ENCODE measurements around the gene MCCC1. TPM values are rescaled to one million over a fixed set of nuclear protein-coding genes. Genes with fewer than 3 reads are reported as not detected.

Gene MCCC1
- total and polyA plus RNA-seq, 10 of the 15 experiments (the other 5 are each of a cell fraction or from before 2014, with no cell fraction given), result 35.0 to 71.7 (median 47.0) TPM

DNA sequence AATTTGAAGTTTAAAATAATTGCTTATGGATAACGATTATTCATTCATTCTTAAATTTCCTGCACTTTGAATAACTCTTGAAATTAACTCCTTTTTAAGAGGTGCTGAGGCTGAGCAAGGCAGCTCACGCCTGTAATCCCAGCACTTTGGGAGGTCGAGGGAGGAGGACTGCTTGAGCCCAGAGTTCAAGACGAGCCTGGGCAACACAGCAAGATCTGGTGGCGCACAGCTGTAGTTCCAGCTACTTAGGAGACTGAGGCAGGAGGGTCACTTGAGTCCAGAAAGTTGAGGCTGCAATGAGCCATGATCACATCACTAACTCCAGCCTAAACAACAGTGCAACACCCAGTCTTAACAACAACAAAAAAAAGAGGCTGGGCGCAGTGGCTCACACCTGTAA is 126.9 kb downstream of the MCCC1 start:
- Histone ChIP-seq H3K9me3 (replicated peaks; ENCODE audit: control insufficient read depth, insufficient read depth, low read length) (no peaks in the 10 kb centered on the region; the same call in 2 of the 3 replicates), H3K4me2 (ENCODE audit: control insufficient read depth, insufficient read depth) (no peak overlapping the region), H3K36me3 (ENCODE audit: control insufficient read depth in 2 of 2, insufficient read depth in 2 of 2, low read length in 1 of 2) (no peaks in the 10 kb centered on the region), H3K27me3 (replicated peaks in 1 of 2; ENCODE audit: control insufficient read depth in 2 of 2, insufficient read depth in 2 of 2, low read length in 1 of 2) (no peaks in the 10 kb centered on the region), H4K20me1 (ENCODE audit: control insufficient read depth, insufficient read depth) (no peaks in the 10 kb centered on the region), H3K4me3 (no peak overlapping the region), H3K9ac (ENCODE audit: control insufficient read depth, insufficient read depth, low read length) (no peak overlapping the region), H3K4me1 (ENCODE audit: control insufficient read depth, insufficient read depth, low read length) (peaks cover 21% of the 10 kb centered on the region), H2AFZ (ENCODE audit: control insufficient read depth, low read depth, low read length) (no peak overlapping the region), H3K79me2 (ENCODE audit: control insufficient read depth, insufficient read depth, low read length) (peaks cover 73% of the 10 kb centered on the region), H3K27ac (ENCODE audit: control insufficient read depth, insufficient read depth) (no peak overlapping the region)
- ChIA-PET RAD21 (ENCODE audit: unreplicated experiment) (interaction anchor here (1.3 kb wide), 1 partner anchor 12 kb away, joined by 4 read pairs; no protein-coding TSS in a partner anchor), SMC1A (ENCODE audit: uncharacterized antibody, unreplicated experiment) (interaction anchor here (1.3 kb wide), 1 partner anchor 58 kb away, joined by 6 read pairs; no protein-coding TSS in a partner anchor), CTCF (interaction anchor here (1.2 kb wide), 1 partner anchor 64 kb away, joined by 3 read pairs; no protein-coding TSS in a partner anchor), POLR2A (interaction anchor here (0.6 to 1.7 kb wide), 2 partner anchors 36 to 437 kb away, joined by 4 to 6 read pairs; no protein-coding TSS in a partner anchor)
- ATAC-seq (no peak), FAIRE-seq (no peak), DNase-seq (ENCODE audit: low read depth, low spot score) (no peak)
- intact Hi-C loops (cut with micrococcal nuclease; ENCODE audit: unreplicated experiment), result loop anchor here (10.0 kb wide), 1 partner anchor 582 kb away; the partner anchor contains the start of gene KLHL6
- BruUV-seq (replicated peaks), result no TSS peak
- 97% methylated on average over 6 of the region's 6 CpGs for WGBS (ENCODE audit: insufficient coverage, insufficient replicate concordance, low lambda C conversion rate, missing lambda C conversion rate)
- no peak for TF ChIP-seq JUND (IDR thresholded peaks at IDR 0.05; ENCODE audit: low read depth, low read length)
- no peak for TF ChIP-seq ZBTB33 (IDR thresholded peaks at IDR 0.05)
- no peak for TF ChIP-seq IKZF2 (IDR thresholded peaks at IDR 0.05)
- no peak for TF ChIP-seq CHD2 (IDR thresholded peaks at IDR 0.05; ENCODE audit: borderline replicate concordance, low read depth, low read length)
- no peak for TF ChIP-seq CHD1 (IDR thresholded peaks at IDR 0.05; ENCODE audit: low read depth, low read length)
- TF ChIP-seq IRF3 (IDR thresholded peaks at IDR 0.05), result no peak
- TF ChIP-seq BHLHE40 (IDR thresholded peaks at IDR 0.05; ENCODE audit: borderline replicate concordance in 1 of 2, low read depth in 2 of 2, low read length in 1 of 2), result no peak
- TF ChIP-seq, protein P1, sequence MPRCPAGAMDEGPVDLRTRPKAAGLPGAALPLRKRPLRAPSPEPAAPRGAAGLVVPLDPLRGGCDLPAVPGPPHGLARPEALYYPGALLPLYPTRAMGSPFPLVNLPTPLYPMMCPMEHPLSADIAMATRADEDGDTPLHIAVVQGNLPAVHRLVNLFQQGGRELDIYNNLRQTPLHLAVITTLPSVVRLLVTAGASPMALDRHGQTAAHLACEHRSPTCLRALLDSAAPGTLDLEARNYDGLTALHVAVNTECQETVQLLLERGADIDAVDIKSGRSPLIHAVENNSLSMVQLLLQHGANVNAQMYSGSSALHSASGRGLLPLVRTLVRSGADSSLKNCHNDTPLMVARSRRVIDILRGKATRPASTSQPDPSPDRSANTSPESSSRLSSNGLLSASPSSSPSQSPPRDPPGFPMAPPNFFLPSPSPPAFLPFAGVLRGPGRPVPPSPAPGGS (IDR thresholded peaks at IDR 0.05; ENCODE audit: borderline replicate concordance, insufficient read depth, low read depth, low read length, poor library complexity, severe bottlenecking), result no peak
- in situ Hi-C loops (cut with MboI), result no loop called here

All from GM12878 (cell line).